Neural cell (in vitro differentiated cells): ENCODE measurements around the gene TP53I11. TPM values are rescaled to one million over a fixed set of nuclear protein-coding genes. Genes with fewer than 3 reads are reported as not detected.
A peak's percentile ranks its signal among the peaks of the same experiment; 100 is the strongest.

Source experiments
- H2AFZ ChIP-seq: fragments of 200-600, 300-800 bp; sonication (generic), shearing (Covaris generic); 2 replicates; pipeline ENCODE4 v1.6.0; 2014; ENCODE audit warnings: low read depth, mild to moderate bottlenecking, antibody characterized with exemption, low read length, moderate library complexity
- H3F3A ChIP-seq: fragments of 200-600 bp; shearing (Covaris generic); 2 replicates; pipeline ENCODE4 v1.6.1; 2016; ENCODE audit warnings: mild to moderate bottlenecking, moderate library complexity, mixed read lengths, antibody characterized with exemption, low read length; ENCODE audit not compliant: insufficient read depth, poor library complexity, severe bottlenecking
- H3K27ac ChIP-seq: fragments of 200-600, 300-800 bp; sonication (generic), shearing (Covaris generic); 2 replicates; pipeline ENCODE4 v1.5.1; 2014; ENCODE audit warnings: mild to moderate bottlenecking, low read length, moderate library complexity
- H3K27me3 ChIP-seq: fragments of 300-800, 200-600 bp; sonication (generic), shearing (Covaris generic); 2 replicates; pipeline ENCODE4 v1.6.0; 2014; ENCODE audit warnings: mild to moderate bottlenecking, low read depth, low read length, moderate library complexity; ENCODE audit not compliant: insufficient read depth
- H3K36me3 ChIP-seq: fragments of 300-800, 200-600 bp; sonication (generic), shearing (Covaris generic); 2 replicates; pipeline ENCODE4 v1.5.1; 2014; ENCODE audit warnings: mild to moderate bottlenecking, antibody characterized with exemption, low read length, moderate library complexity; ENCODE audit not compliant: insufficient read depth
- H3K4me2 ChIP-seq: fragments of 300-800, 200-600 bp; sonication (generic), shearing (Covaris generic); 2 replicates; pipeline ENCODE4 v1.6.0; 2014; ENCODE audit warnings: mild to moderate bottlenecking, low read length
- H3K4me3 ChIP-seq: fragments of 300-800, 200-600 bp; sonication (generic), shearing (Covaris generic); 2 replicates; pipeline ENCODE4 v1.5.1; 2014; ENCODE audit warnings: mild to moderate bottlenecking, low read length, moderate library complexity
- H3K79me2 ChIP-seq: fragments of 200-600 bp; shearing (Covaris generic); replicated peaks from 2 replicates; pipeline ENCODE4 v1.6.0; 2014; ENCODE audit warnings: mild to moderate bottlenecking, low read length, moderate library complexity; ENCODE audit not compliant: insufficient read depth
- H3K9ac ChIP-seq: fragments of 300-800, 200-600 bp; sonication (generic), shearing (Covaris generic); 2 replicates; pipeline ENCODE4 v1.6.1; 2016; ENCODE audit warnings: mild to moderate bottlenecking, low read length, mixed read lengths
- H3K9me2 ChIP-seq: fragments of 200-600 bp; shearing (Covaris generic); 2 replicates; pipeline ENCODE4 v1.6.1; 2016; ENCODE audit warnings: mild to moderate bottlenecking, low read length, mixed read lengths; ENCODE audit not compliant: insufficient read depth
- H3K9me3 ChIP-seq: fragments of 200-600, 300-800 bp; sonication (generic), shearing (Covaris generic); 2 replicates; pipeline ENCODE4 v1.6.1; 2016; ENCODE audit warnings: mild to moderate bottlenecking, mixed run types, low read length, moderate library complexity, mixed read lengths
- H4K20me1 ChIP-seq: fragments of 200-600 bp; shearing (Covaris generic); 2 replicates; pipeline ENCODE4 v1.6.1; 2016; ENCODE audit warnings: mild to moderate bottlenecking, mixed run types; ENCODE audit not compliant: insufficient read depth
- CTCF ChIP-seq: fragments of 450-650 bp; IDR thresholded peaks from 2 replicates; pipeline ENCODE4 v1.5.1; 2014; ENCODE audit warnings: antibody characterized with exemption, mild to moderate bottlenecking, moderate library complexity; ENCODE audit not compliant: poor library complexity, severe bottlenecking
- EP300 ChIP-seq: fragments of 450-650 bp; conservative IDR thresholded peaks from 2 replicates; pipeline ENCODE4 v1.6.1; 2014; ENCODE audit warnings: antibody characterized with exemption, mild to moderate bottlenecking, moderate library complexity; ENCODE audit not compliant: poor library complexity, severe bottlenecking
- EZH2 ChIP-seq: fragments of 200-600, 300-800 bp; shearing (Covaris generic), sonication (generic); IDR thresholded peaks from 2 replicates; pipeline ENCODE4 v1.6.1; 2014; ENCODE audit warnings: antibody characterized with exemption, low read length, borderline replicate concordance, mild to moderate bottlenecking; ENCODE audit not compliant: insufficient read depth, poor library complexity, severe bottlenecking
- MXI1 ChIP-seq: fragments of 450-650 bp; conservative IDR thresholded peaks from 2 replicates; pipeline ENCODE4 v1.6.1; 2014; ENCODE audit warnings: antibody characterized with exemption, mild to moderate bottlenecking; ENCODE audit not compliant: poor library complexity, severe bottlenecking
- POLR2AphosphoS5 ChIP-seq: IDR thresholded peaks from 2 replicates; pipeline ENCODE4 v1.6.1; 2012
- RAD21 ChIP-seq: fragments of 450-650 bp; conservative IDR thresholded peaks from 2 replicates; pipeline ENCODE4 v1.6.1; 2014; ENCODE audit warnings: antibody characterized with exemption, mild to moderate bottlenecking, moderate library complexity
- SMC3 ChIP-seq: fragments of 450-650 bp; conservative IDR thresholded peaks from 2 replicates; pipeline ENCODE4 v1.6.1; 2014; ENCODE audit warnings: antibody characterized with exemption, mild to moderate bottlenecking, moderate library complexity; ENCODE audit not compliant: poor library complexity
- TAF1 ChIP-seq: IDR thresholded peaks from 2 replicates; pipeline ENCODE4 v1.6.1; 2012; ENCODE audit warnings: low read depth
- polyA plus RNA-seq: library from polyadenylated mRNA; depleted of rRNA; stranded (reverse); fragments of >200 nt; gene quantifications from 2 replicates; pipeline ENCODE4 v1.2.3, GENCODE V29; 2014
- TF ChIP-seq, protein P1 (sequence below): IDR thresholded peaks from 2 replicates; pipeline ENCODE4 v1.6.1; 2012; ENCODE audit warnings: borderline replicate concordance

TP53I11 gene
- polyA plus RNA-seq, 1 donor from 2014 or later = 30.0 TPM

DNA sequence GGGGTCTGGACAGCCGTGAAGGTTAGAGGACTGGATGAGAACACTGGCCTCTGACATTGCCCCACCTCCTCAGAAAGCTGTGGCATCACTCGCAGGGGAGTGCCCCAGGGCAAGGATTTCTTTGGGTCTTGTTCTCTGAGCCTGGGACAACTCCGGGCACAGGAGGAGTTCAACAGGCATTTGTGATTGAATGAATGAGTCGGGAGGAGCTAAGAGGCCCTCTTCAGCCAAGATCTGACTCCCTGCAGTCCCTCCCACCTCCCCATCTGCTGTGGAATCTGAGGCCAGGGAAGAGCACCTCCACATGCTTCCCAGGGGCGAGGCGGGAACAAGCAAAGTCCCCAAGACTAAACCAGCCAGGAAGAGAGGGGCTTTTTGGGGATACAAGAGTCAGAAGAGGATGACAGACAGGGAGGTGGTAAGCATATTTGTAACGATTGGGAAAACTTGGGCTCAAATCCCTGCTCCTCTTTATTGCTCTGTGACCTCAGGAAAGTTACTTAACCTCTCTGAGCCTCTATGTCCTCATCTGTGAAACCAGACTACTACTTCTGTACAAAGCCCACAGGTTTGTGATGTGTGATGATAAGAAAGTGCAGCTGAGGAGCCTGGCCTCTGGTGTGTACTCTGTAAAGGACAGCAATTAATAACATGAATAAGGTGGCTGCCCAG lies 6.4 kb downstream of the TP53I11 start:
- Histone ChIP-seq H3K27ac (no peak overlapping the region), H3K9me3 (no peaks in the 10 kb centered on the region), H3K79me2 (peaks cover 65% of the 10 kb centered on the region), H3K36me3 (no peaks in the 10 kb centered on the region), H4K20me1 (no peaks in the 10 kb centered on the region), H3K9me2 (no peaks in the 10 kb centered on the region), H3K4me2 (no peak overlapping the region), H3K9ac (no peak overlapping the region), H3K4me3 (no peak overlapping the region), H2AFZ (no peak overlapping the region), H3F3A (no peaks in the 10 kb centered on the region), H3K27me3 (no peaks in the 10 kb centered on the region)
- TF ChIP-seq SMC3 = no peak
- no peak for TF ChIP-seq POLR2AphosphoS5
- TF ChIP-seq TAF1 = no peak
- no peak for TF ChIP-seq CTCF
- no peak for TF ChIP-seq EP300
- TF ChIP-seq, protein P1, sequence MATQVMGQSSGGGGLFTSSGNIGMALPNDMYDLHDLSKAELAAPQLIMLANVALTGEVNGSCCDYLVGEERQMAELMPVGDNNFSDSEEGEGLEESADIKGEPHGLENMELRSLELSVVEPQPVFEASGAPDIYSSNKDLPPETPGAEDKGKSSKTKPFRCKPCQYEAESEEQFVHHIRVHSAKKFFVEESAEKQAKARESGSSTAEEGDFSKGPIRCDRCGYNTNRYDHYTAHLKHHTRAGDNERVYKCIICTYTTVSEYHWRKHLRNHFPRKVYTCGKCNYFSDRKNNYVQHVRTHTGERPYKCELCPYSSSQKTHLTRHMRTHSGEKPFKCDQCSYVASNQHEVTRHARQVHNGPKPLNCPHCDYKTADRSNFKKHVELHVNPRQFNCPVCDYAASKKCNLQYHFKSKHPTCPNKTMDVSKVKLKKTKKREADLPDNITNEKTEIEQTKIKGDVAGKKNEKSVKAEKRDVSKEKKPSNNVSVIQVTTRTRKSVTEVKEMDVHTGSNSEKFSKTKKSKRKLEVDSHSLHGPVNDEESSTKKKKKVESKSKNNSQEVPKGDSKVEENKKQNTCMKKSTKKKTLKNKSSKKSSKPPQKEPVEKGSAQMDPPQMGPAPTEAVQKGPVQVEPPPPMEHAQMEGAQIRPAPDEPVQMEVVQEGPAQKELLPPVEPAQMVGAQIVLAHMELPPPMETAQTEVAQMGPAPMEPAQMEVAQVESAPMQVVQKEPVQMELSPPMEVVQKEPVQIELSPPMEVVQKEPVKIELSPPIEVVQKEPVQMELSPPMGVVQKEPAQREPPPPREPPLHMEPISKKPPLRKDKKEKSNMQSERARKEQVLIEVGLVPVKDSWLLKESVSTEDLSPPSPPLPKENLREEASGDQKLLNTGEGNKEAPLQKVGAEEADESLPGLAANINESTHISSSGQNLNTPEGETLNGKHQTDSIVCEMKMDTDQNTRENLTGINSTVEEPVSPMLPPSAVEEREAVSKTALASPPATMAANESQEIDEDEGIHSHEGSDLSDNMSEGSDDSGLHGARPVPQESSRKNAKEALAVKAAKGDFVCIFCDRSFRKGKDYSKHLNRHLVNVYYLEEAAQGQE = no peak
- no peak for TF ChIP-seq MXI1
- no peak for TF ChIP-seq RAD21
- TF ChIP-seq EZH2 = no peak

GRCh38 chr11:44943696-44944095 lies 7.0 kb downstream of the TP53I11 start:
- no peaks in the 10 kb centered on the region for H3K9me2 ChIP-seq
- H3K4me3 ChIP-seq = peak overlapping the region; percentile 10
- TF ChIP-seq SMC3 (no peak), POLR2AphosphoS5 (no peak), MXI1 (no peak), TAF1 (no peak), RAD21 (no peak), EZH2 (no peak), CTCF (no peak), EP300 (no peak)
- TF ChIP-seq, protein P1 = no peak
- no peaks in the 10 kb centered on the region for H3K27me3 ChIP-seq
- H3K4me2 ChIP-seq = no peak overlapping the region
- no peak overlapping the region for H3K9ac ChIP-seq
- no peaks in the 10 kb centered on the region for H3K36me3 ChIP-seq
- no peak overlapping the region for H2AFZ ChIP-seq
- H3F3A ChIP-seq = no peaks in the 10 kb centered on the region
- H3K9me3 ChIP-seq = no peaks in the 10 kb centered on the region
- H3K79me2 ChIP-seq = peaks cover 59% of the 10 kb centered on the region
- no peak overlapping the region for H3K27ac ChIP-seq
- H4K20me1 ChIP-seq = no peaks in the 10 kb centered on the region
